Measurements from ENCODE around the gene TVP23A.
A peak's percentile ranks its signal among the peaks of the same experiment; 100 is the strongest.
"Not testable (repeated sequence)": the region's sequence is repeated elsewhere in the genome, so short reads cannot be mapped to it uniquely, and the experiment has no call there.

Gene TVP23A

DNA sequence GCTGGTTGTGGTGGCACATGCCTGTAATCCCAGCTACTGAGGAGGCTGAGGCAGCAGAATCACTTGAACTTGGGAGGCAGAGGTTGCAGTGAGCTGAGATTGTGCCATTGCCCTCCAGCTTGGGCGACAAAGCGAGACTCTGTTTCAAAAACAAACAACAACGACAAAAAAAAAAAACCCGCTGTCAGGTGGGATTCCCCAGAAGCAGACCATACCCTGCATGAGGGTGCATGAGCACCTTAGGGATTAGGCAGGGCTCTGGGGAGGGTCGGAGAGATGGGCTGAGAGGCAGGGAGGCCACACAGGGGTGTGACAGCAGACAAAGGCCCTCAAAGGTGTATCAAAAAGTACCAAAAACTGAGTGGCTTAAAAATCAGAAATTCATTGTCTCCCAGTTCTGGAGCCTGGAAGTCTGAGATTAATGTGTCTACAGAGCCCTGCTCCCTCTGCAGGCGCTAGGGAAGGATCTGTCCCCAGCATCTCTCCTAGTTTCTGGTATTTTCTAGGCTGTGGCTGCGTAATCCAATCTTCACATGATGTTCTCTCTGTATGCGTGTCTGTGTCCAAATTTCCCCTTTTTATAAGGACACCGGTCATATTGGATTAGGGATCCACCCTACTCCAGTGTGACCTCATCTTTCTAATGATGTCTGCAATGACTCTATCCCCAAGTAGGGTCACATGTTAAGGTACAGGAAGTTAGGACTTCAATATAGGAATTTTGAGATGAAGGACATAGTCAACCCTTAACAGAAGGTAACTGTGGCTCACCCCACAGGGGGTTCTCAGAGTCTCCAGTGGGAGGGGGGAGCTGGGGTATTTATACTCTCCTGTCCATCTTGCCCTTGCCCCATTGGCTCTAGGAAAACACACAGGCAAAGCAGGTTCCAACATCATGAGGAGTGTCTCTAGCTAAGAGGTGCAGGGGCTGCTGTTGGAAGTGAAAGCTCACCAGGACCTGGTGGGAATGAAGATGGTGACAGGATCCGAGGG, 13.6 kb upstream of the TVP23A start:
- no peak for TF ChIP-seq JUND (IDR thresholded peaks at IDR 0.05; ENCODE audit: low read depth)
- in situ Hi-C loops (cut with HindIII; ENCODE audit: low pct_unique_long_range_greater_than_20kb, low sequenced_read_pairs) = no loop called here
- no peak for DNase-seq (ENCODE audit: low read depth in 1 of 2, low spot score in 1 of 2)

DNA sequence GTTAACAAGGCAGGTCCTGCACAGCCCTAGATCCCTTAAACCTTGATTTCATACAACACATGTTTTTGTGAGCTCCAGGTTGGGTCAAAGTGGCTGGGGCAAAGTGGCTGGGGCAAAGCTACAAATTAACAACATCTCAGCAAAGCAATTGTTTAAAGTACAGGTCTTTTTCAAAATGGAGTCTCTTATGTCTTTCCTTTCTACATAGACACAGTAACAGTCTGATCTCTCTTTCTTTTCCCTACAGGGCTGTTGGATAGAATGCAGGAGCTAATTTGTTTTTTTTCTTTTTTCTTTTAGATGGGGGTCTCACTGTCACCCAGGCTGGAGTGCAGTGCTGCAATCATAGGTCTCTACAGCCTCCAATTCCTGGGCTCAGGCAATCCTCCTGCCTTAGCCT, 11.6 kb upstream of the TVP23A start:
- DNase-seq (ENCODE audit: low read depth in 1 of 2, low spot score in 1 of 2); in situ Hi-C loops (cut with HindIII; ENCODE audit: low pct_unique_long_range_greater_than_20kb, low sequenced_read_pairs): not testable (repeated sequence)

DNA sequence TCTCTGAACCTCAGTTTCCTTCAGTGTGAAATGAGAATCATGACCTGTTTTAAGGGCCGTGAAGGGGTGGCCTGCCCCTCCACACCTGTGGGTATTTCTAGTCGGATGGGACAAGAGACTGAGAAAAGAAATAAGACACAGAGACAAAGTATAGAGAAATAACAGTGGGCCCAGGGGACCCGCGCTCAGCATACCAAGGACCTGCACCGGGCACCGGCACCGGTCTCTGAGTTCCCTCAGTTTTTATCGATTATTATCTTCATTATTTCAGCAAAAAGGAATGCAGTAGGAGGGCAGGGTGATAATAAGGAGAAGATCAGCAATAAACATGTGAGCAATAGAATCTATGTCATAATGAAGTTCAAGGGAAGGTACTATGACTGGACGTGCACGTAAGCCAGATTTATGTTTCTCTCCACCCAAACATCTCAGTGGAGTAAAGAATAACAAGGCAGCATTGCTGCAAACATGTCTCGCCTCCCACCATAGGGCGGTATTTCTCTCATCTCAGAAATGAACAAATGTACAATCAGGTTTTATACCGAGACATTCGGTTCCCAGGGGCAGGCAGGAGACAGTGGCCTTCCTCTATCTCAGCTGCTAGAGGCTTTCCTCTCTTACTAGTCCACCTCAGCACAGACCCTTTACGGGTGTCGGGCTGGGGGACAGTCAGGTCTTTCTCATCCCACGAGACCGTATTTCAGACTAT, 10.9 kb upstream of the TVP23A start:
- in situ Hi-C loops (cut with HindIII; ENCODE audit: low pct_unique_long_range_greater_than_20kb, low sequenced_read_pairs); DNase-seq (ENCODE audit: low read depth in 1 of 2, low spot score in 1 of 2): not testable (repeated sequence)

DNA sequence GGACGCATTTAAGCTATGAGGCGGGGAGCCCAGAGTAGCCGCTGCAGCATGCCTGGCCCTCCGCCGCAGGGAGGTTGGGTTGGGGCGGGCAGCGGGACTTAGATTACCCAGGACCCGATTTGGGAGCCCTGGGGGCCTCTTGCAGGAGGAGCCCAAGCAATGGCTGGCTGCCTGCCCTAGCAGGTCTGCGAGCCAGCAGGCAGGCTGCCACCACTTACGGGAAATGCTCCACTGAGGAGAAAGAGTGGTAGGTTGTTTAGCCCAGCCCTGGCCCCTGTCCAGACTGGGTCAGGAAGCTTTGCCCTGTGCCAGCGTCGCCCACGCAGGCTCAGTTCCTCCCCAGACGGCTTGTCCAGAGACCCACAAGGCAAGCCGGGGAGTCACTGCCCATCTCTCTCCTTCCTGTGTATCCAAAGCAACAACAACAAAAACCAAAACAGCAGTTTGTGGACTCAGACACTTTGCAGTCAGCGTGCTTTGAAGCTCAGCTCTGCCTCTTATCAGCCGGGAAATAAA, 10.3 kb upstream of the TVP23A start:
- DNase-seq (ENCODE audit: low read depth in 1 of 2, low spot score in 1 of 2) = peak; percentile 67 to 70
- in situ Hi-C loops (cut with HindIII; ENCODE audit: low pct_unique_long_range_greater_than_20kb, low sequenced_read_pairs) = no loop called here
- no peak for TF ChIP-seq JUND (IDR thresholded peaks at IDR 0.05; ENCODE audit: low read depth)

DNA sequence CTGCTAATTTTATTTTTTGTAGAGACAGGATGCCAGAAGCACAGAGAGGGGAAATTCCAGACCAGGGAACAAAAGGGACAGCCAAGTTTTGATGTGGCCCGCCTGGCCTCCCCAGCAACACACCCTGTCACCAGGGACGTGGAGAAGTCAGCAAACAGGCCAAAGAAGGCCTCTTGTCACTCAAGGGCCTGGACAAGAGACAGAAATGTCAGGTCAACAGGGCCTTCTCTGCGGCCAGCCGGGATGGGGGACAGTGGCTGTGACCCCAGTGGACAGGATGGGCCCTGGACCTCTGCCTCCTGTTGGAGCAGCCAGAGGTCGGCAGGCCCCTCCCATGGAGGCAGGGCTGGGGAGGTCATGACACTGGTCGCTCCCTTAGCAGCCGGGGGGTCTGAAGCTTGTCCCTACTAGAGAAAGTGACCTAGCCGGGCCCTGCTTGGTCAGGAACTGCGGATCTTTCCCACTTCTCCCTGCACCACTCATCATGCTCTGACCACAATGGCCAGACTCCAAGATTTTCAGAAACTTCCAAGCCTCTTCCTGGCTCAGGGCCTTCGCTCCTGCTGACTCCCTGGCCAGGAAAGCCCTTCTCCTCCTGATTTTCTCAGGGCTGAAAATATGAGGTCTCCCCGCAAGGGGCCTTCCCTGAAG, 9.2 kb upstream of the TVP23A start:
- in situ Hi-C loops (cut with HindIII; ENCODE audit: low pct_unique_long_range_greater_than_20kb, low sequenced_read_pairs) = no loop called here
- TF ChIP-seq JUND (IDR thresholded peaks at IDR 0.05; ENCODE audit: low read depth) = no peak
- no peak for DNase-seq (ENCODE audit: low read depth in 1 of 2, low spot score in 1 of 2)

DNA sequence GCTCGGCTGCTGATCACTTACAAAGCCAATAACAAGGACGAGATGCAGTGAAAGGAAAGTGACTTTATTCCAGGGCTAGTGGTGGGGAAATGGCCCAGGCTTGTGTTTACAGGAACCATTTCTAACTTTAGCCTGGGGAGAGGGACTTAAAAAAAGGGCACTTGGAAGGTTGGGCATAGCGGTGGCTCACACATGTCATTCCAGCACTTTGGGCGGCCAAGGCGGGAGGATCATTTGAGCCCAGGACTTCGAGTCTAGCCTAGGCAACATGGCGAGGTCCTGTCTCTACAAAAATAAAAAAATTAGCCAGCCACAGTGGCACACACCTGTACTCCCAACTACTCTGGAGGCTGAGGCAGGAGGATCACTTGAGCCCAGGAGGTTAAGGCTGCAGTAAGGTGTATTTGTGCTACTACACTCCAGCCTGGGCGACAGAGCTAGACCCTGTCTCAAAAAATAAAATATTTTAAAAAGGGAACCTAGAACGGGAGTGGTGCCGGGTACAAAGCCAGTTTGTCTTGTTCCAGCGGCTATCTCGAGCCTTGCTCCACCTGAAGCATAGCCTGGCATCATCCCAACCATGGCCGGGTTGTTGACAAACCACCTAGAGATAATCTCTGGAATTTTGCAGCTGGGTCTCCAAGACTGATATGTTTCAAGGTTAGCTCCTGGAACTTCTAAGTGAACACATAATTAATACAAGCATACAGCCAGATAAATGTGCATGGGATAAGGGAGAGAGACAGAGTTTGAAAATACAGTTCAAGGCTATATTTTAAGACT, 5.7 kb upstream of the TVP23A start:
- no peak for DNase-seq (ENCODE audit: low read depth in 1 of 2, low spot score in 1 of 2)
- TF ChIP-seq JUND (IDR thresholded peaks at IDR 0.05; ENCODE audit: low read depth) = no peak
- in situ Hi-C loops (cut with HindIII; ENCODE audit: low pct_unique_long_range_greater_than_20kb, low sequenced_read_pairs) = no loop called here

GRCh38 chr16:10822702-10823101, 4.1 kb upstream of the TVP23A start:
- no peak for DNase-seq (ENCODE audit: low read depth in 1 of 2, low spot score in 1 of 2)
- in situ Hi-C loops (cut with HindIII; ENCODE audit: low pct_unique_long_range_greater_than_20kb, low sequenced_read_pairs) = no loop called here
- TF ChIP-seq JUND (IDR thresholded peaks at IDR 0.05; ENCODE audit: low read depth) = no peak

DNA sequence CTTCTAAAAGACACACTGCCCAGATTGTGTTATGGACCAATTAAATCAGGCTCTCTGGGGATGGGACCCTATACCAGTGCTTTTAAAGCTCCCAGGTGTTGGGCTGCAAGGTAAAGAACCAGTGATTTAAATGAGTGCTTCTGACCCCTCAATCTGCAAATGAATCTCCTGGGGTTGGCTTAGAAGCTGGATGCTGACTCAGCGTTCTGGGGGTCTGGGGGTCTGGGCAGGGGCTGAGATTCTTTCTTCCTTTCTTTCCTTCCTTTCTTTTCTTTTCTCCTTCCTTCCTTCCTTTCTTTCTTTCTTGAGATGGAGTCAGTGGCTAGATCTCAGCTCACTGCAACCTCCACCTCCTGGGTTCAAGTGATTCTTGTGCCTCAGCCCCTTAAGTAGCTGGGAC, 2.0 kb upstream of the TVP23A start:
- no peak for DNase-seq (ENCODE audit: low read depth in 1 of 2, low spot score in 1 of 2)
- no peak for TF ChIP-seq JUND (IDR thresholded peaks at IDR 0.05; ENCODE audit: low read depth)
- in situ Hi-C loops (cut with HindIII; ENCODE audit: low pct_unique_long_range_greater_than_20kb, low sequenced_read_pairs) = no loop called here

DNA sequence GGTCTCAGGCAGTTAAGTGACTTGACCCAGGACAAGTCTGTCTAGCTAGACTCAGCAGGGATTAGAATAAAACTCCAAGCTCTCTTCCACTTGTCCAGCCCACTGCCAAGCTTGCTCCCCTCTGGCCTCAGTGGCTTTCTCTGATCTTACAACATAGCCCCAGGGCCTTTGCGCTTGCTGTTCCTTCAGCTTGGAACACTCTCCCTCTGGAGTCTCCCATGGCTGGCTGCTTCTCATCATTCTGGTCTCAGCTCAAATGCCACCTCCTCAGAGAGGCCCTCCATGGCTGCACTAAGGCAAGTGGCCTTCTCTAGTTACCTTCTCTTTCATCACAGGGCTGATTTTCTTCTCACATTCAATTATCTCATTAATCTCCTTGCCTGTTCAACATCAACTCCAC, 1.1 kb downstream of the TVP23A start:
- no peak for DNase-seq (ENCODE audit: low read depth in 1 of 2, low spot score in 1 of 2)
- in situ Hi-C loops (cut with HindIII; ENCODE audit: low pct_unique_long_range_greater_than_20kb, low sequenced_read_pairs) = no loop called here
- no peak for TF ChIP-seq JUND (IDR thresholded peaks at IDR 0.05; ENCODE audit: low read depth)

DNA sequence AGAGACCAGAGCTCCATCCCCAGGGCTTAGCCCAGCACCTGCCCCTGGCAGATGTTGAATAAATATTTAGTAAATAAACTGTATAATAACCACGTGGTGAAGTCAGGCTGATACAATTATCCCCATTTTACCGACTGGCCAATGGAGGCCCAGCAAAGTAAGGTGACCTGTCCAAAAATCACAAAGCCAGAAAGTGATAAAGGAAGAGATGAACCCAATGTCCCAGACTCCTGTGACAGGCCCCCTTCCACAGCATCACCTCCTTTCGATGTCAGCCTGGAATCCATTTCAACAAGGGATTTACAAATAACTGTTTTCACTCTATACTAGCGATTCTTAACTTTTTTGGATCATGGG, 5.5 kb downstream of the TVP23A start:
- DNase-seq (ENCODE audit: low read depth in 1 of 2, low spot score in 1 of 2) = no peak
- TF ChIP-seq JUND (IDR thresholded peaks at IDR 0.05; ENCODE audit: low read depth) = no peak
- in situ Hi-C loops (cut with HindIII; ENCODE audit: low pct_unique_long_range_greater_than_20kb, low sequenced_read_pairs) = no loop called here

DNA sequence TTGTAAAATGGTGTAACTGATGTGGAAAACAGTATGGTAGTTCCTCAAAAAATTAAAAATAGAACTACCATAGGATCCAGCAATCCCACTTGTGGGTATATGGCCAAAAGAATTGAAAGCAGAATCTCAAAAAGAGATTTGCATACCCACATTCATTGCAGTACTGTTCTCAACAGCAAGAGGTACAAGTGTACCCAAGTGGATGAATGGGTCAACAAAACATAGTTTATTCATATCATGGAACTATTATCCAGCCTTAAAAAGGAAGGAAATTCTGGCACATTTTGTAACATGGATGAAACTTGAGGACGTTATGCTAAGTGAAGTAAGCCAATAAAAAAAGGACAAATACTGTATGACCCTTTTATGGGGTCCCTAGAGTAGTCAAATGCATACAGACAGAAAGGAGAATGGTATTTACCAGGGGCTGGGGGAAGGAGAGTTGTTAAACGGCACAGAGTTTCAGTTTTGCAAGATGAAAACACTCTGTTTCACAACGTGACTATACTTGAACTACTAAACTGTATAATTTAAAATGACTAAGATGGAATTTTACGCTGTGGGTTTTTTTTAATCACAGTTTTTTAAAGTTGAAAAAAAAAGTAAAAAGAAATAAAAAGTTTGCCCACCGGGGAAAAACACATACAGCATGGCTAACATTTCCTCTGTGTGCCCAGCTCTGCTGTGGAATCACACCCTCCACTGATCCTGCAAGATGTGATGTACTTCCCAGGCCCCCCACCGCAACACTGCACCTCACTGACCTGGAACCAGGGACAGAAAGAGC, 6.1 kb downstream of the TVP23A start:
- DNase-seq (ENCODE audit: low read depth in 1 of 2, low spot score in 1 of 2) = no peak
- TF ChIP-seq JUND (IDR thresholded peaks at IDR 0.05; ENCODE audit: low read depth) = no peak
- in situ Hi-C loops (cut with HindIII; ENCODE audit: low pct_unique_long_range_greater_than_20kb, low sequenced_read_pairs) = no loop called here

Measured in T47D (cell line).